PFSK-1 (cell line): Measurements from ENCODE around the gene HSD17B14.

Experiments used
- FOXP2 ChIP-seq: optimal IDR thresholded peaks from 2 replicates; pipeline ENCODE3; 2011; ENCODE audit warnings: borderline replicate concordance, control low read depth, inconsistent platforms; ENCODE audit not compliant: insufficient read depth; ENCODE audit errors: extremely low read length, extremely low read depth
- POLR2AphosphoS5 ChIP-seq: IDR thresholded peaks from 2 replicates; pipeline ENCODE4 v1.6.1; 2012; ENCODE audit warnings: low read depth, mild to moderate bottlenecking, control low read depth, low read length, moderate library complexity
- SIN3A ChIP-seq: IDR thresholded peaks from 2 replicates; pipeline ENCODE4 v1.6.1; 2012; ENCODE audit warnings: mild to moderate bottlenecking, low read length, moderate library complexity, borderline replicate concordance; ENCODE audit not compliant: insufficient read depth
- TAF1 ChIP-seq: IDR thresholded peaks from 2 replicates; pipeline ENCODE4 v1.6.1; 2012; ENCODE audit warnings: low read length, control low read depth, borderline replicate concordance; ENCODE audit not compliant: insufficient read depth
- TF ChIP-seq, protein P1 (sequence below), 2 experiments: IDR thresholded peaks; 2 replicates each; pipeline versions ENCODE4 v1.6.1 to v1.8.0; 2011 to 2012; ENCODE audit warnings: low read depth in 2 of 2, low read length in 2 of 2, control low read depth in 1 of 2, inconsistent platforms in 1 of 2, mild to moderate bottlenecking in 1 of 2, moderate library complexity in 1 of 2; ENCODE audit not compliant: insufficient read depth in 1 of 2

GRCh38 chr19:48795055-48795684 is 41.1 kb downstream of the HSD17B14 start:
- TF ChIP-seq TAF1 = 0 out of 2 replicates have a peak, but pooled peaks have one; percentile 17
- TF ChIP-seq, protein P1, sequence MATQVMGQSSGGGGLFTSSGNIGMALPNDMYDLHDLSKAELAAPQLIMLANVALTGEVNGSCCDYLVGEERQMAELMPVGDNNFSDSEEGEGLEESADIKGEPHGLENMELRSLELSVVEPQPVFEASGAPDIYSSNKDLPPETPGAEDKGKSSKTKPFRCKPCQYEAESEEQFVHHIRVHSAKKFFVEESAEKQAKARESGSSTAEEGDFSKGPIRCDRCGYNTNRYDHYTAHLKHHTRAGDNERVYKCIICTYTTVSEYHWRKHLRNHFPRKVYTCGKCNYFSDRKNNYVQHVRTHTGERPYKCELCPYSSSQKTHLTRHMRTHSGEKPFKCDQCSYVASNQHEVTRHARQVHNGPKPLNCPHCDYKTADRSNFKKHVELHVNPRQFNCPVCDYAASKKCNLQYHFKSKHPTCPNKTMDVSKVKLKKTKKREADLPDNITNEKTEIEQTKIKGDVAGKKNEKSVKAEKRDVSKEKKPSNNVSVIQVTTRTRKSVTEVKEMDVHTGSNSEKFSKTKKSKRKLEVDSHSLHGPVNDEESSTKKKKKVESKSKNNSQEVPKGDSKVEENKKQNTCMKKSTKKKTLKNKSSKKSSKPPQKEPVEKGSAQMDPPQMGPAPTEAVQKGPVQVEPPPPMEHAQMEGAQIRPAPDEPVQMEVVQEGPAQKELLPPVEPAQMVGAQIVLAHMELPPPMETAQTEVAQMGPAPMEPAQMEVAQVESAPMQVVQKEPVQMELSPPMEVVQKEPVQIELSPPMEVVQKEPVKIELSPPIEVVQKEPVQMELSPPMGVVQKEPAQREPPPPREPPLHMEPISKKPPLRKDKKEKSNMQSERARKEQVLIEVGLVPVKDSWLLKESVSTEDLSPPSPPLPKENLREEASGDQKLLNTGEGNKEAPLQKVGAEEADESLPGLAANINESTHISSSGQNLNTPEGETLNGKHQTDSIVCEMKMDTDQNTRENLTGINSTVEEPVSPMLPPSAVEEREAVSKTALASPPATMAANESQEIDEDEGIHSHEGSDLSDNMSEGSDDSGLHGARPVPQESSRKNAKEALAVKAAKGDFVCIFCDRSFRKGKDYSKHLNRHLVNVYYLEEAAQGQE (IDR thresholded peaks at IDR 0.05; ENCODE audit: insufficient read depth in 1 of 2, low read depth in 2 of 2, low read length in 2 of 2) = no peak
- TF ChIP-seq POLR2AphosphoS5 = peak; percentile 78
- no peak for TF ChIP-seq SIN3A
- no peak for TF ChIP-seq FOXP2
